Neural cell (in vitro differentiated cells): ENCODE results near the gene CCNDBP1.

ENCODE experiments used
- EP300 ChIP-seq: fragments of 450-650 bp; conservative IDR thresholded peaks from 2 replicates; pipeline ENCODE4 v1.6.1; 2014; ENCODE audit warnings: antibody characterized with exemption, mild to moderate bottlenecking, moderate library complexity; ENCODE audit not compliant: poor library complexity, severe bottlenecking
- EZH2 ChIP-seq: fragments of 200-600, 300-800 bp; shearing (Covaris generic), sonication (generic); IDR thresholded peaks from 2 replicates; pipeline ENCODE4 v1.6.1; 2014; ENCODE audit warnings: antibody characterized with exemption, low read length, borderline replicate concordance, mild to moderate bottlenecking; ENCODE audit not compliant: insufficient read depth, poor library complexity, severe bottlenecking
- POLR2AphosphoS5 ChIP-seq: IDR thresholded peaks from 2 replicates; pipeline ENCODE4 v1.6.1; 2012
- RAD21 ChIP-seq: fragments of 450-650 bp; conservative IDR thresholded peaks from 2 replicates; pipeline ENCODE4 v1.6.1; 2014; ENCODE audit warnings: antibody characterized with exemption, mild to moderate bottlenecking, moderate library complexity
- TAF1 ChIP-seq: IDR thresholded peaks from 2 replicates; pipeline ENCODE4 v1.6.1; 2012; ENCODE audit warnings: low read depth
- TF ChIP-seq, protein P1 (sequence below): fragments of 450-650 bp; IDR thresholded peaks from 2 replicates; pipeline ENCODE4 v1.5.1; 2014; ENCODE audit warnings: antibody characterized with exemption, mild to moderate bottlenecking, moderate library complexity; ENCODE audit not compliant: poor library complexity, severe bottlenecking
- TF ChIP-seq, protein P2 (sequence below): IDR thresholded peaks from 2 replicates; pipeline ENCODE4 v1.6.1; 2012; ENCODE audit warnings: borderline replicate concordance

DNA sequence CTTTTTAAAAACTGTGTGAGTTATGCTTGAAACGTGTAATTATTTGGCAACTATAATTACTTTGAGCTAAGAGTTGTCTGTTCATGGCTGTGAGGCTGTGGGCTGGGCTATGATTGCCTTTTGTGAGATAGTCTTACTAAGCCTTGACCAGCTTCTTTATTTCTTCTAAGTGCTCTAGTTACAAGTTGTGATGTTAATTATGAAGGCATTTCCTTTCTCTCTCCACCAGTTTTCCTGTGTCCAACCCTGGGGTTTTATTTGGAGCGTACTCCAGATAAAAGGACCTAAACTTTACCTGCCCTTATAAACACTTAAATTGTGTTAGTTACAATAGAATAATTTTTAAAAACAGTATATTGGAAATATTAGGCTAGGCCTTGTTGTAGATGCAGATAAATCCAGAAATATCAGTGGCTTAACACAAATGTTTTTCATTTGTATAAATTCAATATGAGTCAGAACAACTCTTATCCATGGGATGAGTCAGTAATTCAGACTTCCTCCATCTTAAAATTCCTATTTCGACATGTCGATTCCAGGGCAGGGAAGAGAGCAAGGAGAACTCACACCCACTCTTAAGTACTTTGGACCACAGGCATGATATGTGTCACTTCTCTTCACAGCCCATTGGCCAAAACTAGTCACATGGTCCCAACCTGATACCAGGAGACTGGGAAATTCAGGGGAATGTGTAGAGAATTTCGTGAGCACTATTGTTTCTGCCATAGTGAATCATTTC is 34.8 kb upstream of the CCNDBP1 start:
- TF ChIP-seq, protein P1, sequence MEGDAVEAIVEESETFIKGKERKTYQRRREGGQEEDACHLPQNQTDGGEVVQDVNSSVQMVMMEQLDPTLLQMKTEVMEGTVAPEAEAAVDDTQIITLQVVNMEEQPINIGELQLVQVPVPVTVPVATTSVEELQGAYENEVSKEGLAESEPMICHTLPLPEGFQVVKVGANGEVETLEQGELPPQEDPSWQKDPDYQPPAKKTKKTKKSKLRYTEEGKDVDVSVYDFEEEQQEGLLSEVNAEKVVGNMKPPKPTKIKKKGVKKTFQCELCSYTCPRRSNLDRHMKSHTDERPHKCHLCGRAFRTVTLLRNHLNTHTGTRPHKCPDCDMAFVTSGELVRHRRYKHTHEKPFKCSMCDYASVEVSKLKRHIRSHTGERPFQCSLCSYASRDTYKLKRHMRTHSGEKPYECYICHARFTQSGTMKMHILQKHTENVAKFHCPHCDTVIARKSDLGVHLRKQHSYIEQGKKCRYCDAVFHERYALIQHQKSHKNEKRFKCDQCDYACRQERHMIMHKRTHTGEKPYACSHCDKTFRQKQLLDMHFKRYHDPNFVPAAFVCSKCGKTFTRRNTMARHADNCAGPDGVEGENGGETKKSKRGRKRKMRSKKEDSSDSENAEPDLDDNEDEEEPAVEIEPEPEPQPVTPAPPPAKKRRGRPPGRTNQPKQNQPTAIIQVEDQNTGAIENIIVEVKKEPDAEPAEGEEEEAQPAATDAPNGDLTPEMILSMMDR: no peak
- TF ChIP-seq POLR2AphosphoS5 (no peak), EP300 (no peak), TAF1 (no peak), EZH2 (no peak), RAD21 (no peak)
- TF ChIP-seq, protein P2, sequence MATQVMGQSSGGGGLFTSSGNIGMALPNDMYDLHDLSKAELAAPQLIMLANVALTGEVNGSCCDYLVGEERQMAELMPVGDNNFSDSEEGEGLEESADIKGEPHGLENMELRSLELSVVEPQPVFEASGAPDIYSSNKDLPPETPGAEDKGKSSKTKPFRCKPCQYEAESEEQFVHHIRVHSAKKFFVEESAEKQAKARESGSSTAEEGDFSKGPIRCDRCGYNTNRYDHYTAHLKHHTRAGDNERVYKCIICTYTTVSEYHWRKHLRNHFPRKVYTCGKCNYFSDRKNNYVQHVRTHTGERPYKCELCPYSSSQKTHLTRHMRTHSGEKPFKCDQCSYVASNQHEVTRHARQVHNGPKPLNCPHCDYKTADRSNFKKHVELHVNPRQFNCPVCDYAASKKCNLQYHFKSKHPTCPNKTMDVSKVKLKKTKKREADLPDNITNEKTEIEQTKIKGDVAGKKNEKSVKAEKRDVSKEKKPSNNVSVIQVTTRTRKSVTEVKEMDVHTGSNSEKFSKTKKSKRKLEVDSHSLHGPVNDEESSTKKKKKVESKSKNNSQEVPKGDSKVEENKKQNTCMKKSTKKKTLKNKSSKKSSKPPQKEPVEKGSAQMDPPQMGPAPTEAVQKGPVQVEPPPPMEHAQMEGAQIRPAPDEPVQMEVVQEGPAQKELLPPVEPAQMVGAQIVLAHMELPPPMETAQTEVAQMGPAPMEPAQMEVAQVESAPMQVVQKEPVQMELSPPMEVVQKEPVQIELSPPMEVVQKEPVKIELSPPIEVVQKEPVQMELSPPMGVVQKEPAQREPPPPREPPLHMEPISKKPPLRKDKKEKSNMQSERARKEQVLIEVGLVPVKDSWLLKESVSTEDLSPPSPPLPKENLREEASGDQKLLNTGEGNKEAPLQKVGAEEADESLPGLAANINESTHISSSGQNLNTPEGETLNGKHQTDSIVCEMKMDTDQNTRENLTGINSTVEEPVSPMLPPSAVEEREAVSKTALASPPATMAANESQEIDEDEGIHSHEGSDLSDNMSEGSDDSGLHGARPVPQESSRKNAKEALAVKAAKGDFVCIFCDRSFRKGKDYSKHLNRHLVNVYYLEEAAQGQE: no peak
